MCF 10A (cell line): ENCODE results near the gene KIAA0825. TPM values are rescaled to one million over a fixed set of nuclear protein-coding genes. Genes with fewer than 3 reads are reported as not detected.

Experiments used
- BruUV-seq: library from RNA; stranded (reverse); fragments of 400-500 nt; replicated peaks from 2 replicates; lab custom pipeline; 2021; lab: Mats Ljungman, UMichigan
- CTCF ChIA-PET: fragments of 300-600 bp; sonication (Branson Sonifier 250); formaldehyde crosslinking; extraction: SDS; loops from one replicate; lab custom pipeline; 2021; ENCODE audit warnings: antibody characterized with exemption, inconsistent platforms; lab: Yijun Ruan, JAX
- POLR2A ChIA-PET: fragments of 300-600, 350-650 bp; sonication (Branson Sonifier 250); formaldehyde crosslinking; extraction: SDS; loops from one replicate; lab custom pipeline; 2020; ENCODE audit warnings: antibody characterized with exemption, inconsistent platforms; lab: Yijun Ruan, JAX
- DNase-seq: peaks from one replicate; pipeline ENCODE4 v3.0.0-alpha.2; 2018; ENCODE audit not compliant: unreplicated experiment
- H3K27ac Mint-ChIP-seq: one replicate; pipeline ENCODE4 v1.8.0; 2022; ENCODE audit warnings: mild to moderate bottlenecking, low read depth, mixed read lengths; ENCODE audit not compliant: unreplicated experiment
- H3K27me3 Mint-ChIP-seq: one replicate; pipeline ENCODE4 v1.8.0; 2022; ENCODE audit warnings: mixed read lengths; ENCODE audit not compliant: insufficient read depth, unreplicated experiment
- H3K36me3 Mint-ChIP-seq: one replicate; pipeline ENCODE4 v1.8.0; 2022; ENCODE audit warnings: mild to moderate bottlenecking, moderate library complexity, mixed read lengths; ENCODE audit not compliant: insufficient read depth, unreplicated experiment
- H3K4me1 Mint-ChIP-seq: one replicate; pipeline ENCODE4 v1.8.0; 2022; ENCODE audit warnings: mixed read lengths; ENCODE audit not compliant: insufficient read depth, unreplicated experiment
- H3K4me3 Mint-ChIP-seq: one replicate; pipeline ENCODE4 v1.8.0; 2022; ENCODE audit warnings: mild to moderate bottlenecking, moderate library complexity, mixed read lengths; ENCODE audit not compliant: unreplicated experiment
- H3K9me3 Mint-ChIP-seq: one replicate; pipeline ENCODE4 v1.8.0; 2022; ENCODE audit warnings: mixed read lengths; ENCODE audit not compliant: unreplicated experiment
- intact Hi-C: fragments of 100-400 bp; cut with micrococcal nuclease; formaldehyde crosslinking; loops from 2 replicates; pipeline ENCODE4 v1.14.1; 2022
- total RNA-seq: library from RNA; stranded (reverse); gene quantifications from 2 replicates; pipeline ENCODE4 v1.2.3, GENCODE V29; 2022
- TF ChIP-seq, protein P1 (sequence below): fragments of 200-600 bp; IDR thresholded peaks from one replicate; pipeline ENCODE4 v1.8.0; 2022; ENCODE audit warnings: antibody characterized with exemption, mild to moderate bottlenecking; ENCODE audit not compliant: unreplicated experiment

Gene KIAA0825
- total RNA-seq, 1 experiment from 2014 or later: 2.1 TPM

GRCh38 chr5:94524841-94525697 is 93.3 kb downstream of the KIAA0825 start:
- DNase-seq: peak; percentile 45
- Mint-ChIP-seq H3K4me1 (no peaks in the 10 kb centered on the region), H3K27me3 (no peaks in the 10 kb centered on the region), H3K36me3 (no peaks in the 10 kb centered on the region), H3K27ac (no peak overlapping the region), H3K9me3 (no peaks in the 10 kb centered on the region), H3K4me3 (no peak overlapping the region)
- TF ChIP-seq, protein P1, sequence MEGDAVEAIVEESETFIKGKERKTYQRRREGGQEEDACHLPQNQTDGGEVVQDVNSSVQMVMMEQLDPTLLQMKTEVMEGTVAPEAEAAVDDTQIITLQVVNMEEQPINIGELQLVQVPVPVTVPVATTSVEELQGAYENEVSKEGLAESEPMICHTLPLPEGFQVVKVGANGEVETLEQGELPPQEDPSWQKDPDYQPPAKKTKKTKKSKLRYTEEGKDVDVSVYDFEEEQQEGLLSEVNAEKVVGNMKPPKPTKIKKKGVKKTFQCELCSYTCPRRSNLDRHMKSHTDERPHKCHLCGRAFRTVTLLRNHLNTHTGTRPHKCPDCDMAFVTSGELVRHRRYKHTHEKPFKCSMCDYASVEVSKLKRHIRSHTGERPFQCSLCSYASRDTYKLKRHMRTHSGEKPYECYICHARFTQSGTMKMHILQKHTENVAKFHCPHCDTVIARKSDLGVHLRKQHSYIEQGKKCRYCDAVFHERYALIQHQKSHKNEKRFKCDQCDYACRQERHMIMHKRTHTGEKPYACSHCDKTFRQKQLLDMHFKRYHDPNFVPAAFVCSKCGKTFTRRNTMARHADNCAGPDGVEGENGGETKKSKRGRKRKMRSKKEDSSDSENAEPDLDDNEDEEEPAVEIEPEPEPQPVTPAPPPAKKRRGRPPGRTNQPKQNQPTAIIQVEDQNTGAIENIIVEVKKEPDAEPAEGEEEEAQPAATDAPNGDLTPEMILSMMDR: peak; percentile 68
- ChIA-PET POLR2A (interaction anchor here (0.9 to 1.2 kb wide), 3 partner anchors 13 to 213 kb away, joined by 3 to 5 read pairs (median 3); partner anchors contain the start of genes KIAA0825 and SLF1), CTCF (interaction anchor here (0.6 to 2.5 kb wide), 22 partner anchors 8 to 1616 kb away, joined by 3 to 29 read pairs (median 3); no protein-coding TSS in a partner anchor)
- intact Hi-C loops: loop anchor here (1.0 kb wide), 3 partner anchors 168 to 384 kb away; no protein-coding TSS in a partner anchor
- no TSS peak for BruUV-seq

DNA sequence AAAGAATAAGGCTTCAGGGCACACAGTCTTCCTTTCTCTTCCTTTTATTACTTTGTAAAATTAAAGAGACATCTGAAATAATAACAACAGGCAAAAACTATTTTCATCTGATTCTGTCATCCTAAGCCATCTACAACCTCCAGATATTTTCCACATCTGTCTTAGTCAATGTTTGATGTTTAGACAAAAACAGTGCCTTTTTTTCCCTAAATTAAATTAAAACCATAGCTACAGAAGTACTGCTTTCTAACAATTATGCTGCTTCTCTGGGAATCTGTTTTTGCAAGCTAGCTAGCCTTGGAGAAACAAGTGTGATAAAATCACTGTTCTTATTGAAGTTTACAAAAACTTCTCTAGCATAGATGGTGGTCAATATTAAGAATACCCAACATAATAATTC is 95.4 kb downstream of the KIAA0825 start:
- intact Hi-C loops: no loop called here
- H3K27me3 Mint-ChIP-seq: no peaks in the 10 kb centered on the region
- BruUV-seq: no TSS peak
- no peak overlapping the region for H3K27ac Mint-ChIP-seq
- DNase-seq: no peak
- no peaks in the 10 kb centered on the region for H3K4me1 Mint-ChIP-seq
- H3K4me3 Mint-ChIP-seq: no peak overlapping the region
- no peaks in the 10 kb centered on the region for H3K36me3 Mint-ChIP-seq
- ChIA-PET CTCF (interaction anchor here (0.6 to 2.5 kb wide), 3 partner anchors 10 to 215 kb away, joined by 4 to 29 read pairs (median 6); no protein-coding TSS in a partner anchor), POLR2A (no interaction called here)
- TF ChIP-seq, protein P1: no peak
- no peaks in the 10 kb centered on the region for H3K9me3 Mint-ChIP-seq

DNA sequence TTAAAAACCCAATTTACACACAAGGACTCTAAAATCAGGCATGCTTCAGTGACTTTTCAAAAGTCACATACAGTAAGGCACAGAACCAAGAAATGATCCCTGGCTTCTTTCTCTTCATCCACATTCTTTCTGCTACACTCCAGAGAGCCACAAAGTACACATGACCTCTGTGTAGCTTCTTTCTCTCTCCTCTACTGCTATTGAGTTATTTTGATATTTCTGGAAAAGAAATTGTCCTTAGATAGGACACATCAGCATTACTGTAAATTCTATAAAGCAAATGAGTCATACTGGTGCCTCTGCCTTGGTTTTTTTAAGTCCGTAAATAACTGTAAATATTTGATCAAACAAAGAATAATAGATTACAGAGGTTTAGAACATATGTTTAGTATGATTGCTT is 96.3 kb downstream of the KIAA0825 start:
- Mint-ChIP-seq H3K27me3 (no peaks in the 10 kb centered on the region), H3K36me3 (no peaks in the 10 kb centered on the region), H3K27ac (no peak overlapping the region), H3K4me1 (no peaks in the 10 kb centered on the region), H3K4me3 (no peak overlapping the region), H3K9me3 (no peaks in the 10 kb centered on the region)
- intact Hi-C loops: no loop called here
- no TSS peak for BruUV-seq
- POLR2A ChIA-PET: no interaction called here
- CTCF ChIA-PET: interaction anchor here (1.3 kb wide), 1 partner anchor 18 kb away, joined by 3 read pairs; no protein-coding TSS in a partner anchor
- DNase-seq: no peak
- TF ChIP-seq, protein P1: no peak
